ENCODE data around the gene CACNA1G.
A peak's percentile ranks its signal among the peaks of the same experiment; 100 is the strongest.

CACNA1G gene

GRCh38 chr17:50596191-50597037 is 35.9 kb downstream of the CACNA1G start:
- peak; percentile 18 for TF ChIP-seq CTCF (IDR thresholded peaks at IDR 0.05; ENCODE audit: low read depth, low read length)
- DNase-seq (ENCODE audit: low read depth in 2 of 2): no peak
- no peak overlapping the region for H3K4me3 ChIP-seq (replicated peaks in 1 of 2; ENCODE audit: low read depth in 2 of 2, low read length in 2 of 2)

- no peak for TF ChIP-seq CTCF (IDR thresholded peaks at IDR 0.05; ENCODE audit: low read depth, low read length)
- DNase-seq (ENCODE audit: low read depth in 2 of 2): no peak
- H3K4me3 ChIP-seq (replicated peaks in 1 of 2; ENCODE audit: low read depth in 2 of 2, low read length in 2 of 2): no peak overlapping the region
Measured at GRCh38 chr17:50598487-50598886, 38.0 kb downstream of the CACNA1G start.

GRCh38 chr17:50599606-50600005 is 39.1 kb downstream of the CACNA1G start:
- no peak for TF ChIP-seq CTCF (IDR thresholded peaks at IDR 0.05; ENCODE audit: low read depth, low read length)
- no peak overlapping the region for H3K4me3 ChIP-seq (replicated peaks in 1 of 2; ENCODE audit: low read depth in 2 of 2, low read length in 2 of 2)
- DNase-seq (ENCODE audit: low read depth in 2 of 2): no peak

GRCh38 chr17:50601823-50602375 is 41.4 kb downstream of the CACNA1G start:
- DNase-seq (ENCODE audit: low read depth in 2 of 2): no peak
- no peak for TF ChIP-seq CTCF (IDR thresholded peaks at IDR 0.05; ENCODE audit: low read depth, low read length)
- no peak overlapping the region for H3K4me3 ChIP-seq (replicated peaks in 1 of 2; ENCODE audit: low read depth in 2 of 2, low read length in 2 of 2)

GRCh38 chr17:50602836-50603235 is 42.3 kb downstream of the CACNA1G start:
- no peak for TF ChIP-seq CTCF (IDR thresholded peaks at IDR 0.05; ENCODE audit: low read depth, low read length)
- no peak overlapping the region for H3K4me3 ChIP-seq (replicated peaks in 1 of 2; ENCODE audit: low read depth in 2 of 2, low read length in 2 of 2)
- DNase-seq (ENCODE audit: low read depth in 2 of 2): no peak

- DNase-seq (ENCODE audit: low read depth in 2 of 2): no peak
- no peak overlapping the region for H3K4me3 ChIP-seq (replicated peaks in 1 of 2; ENCODE audit: low read depth in 2 of 2, low read length in 2 of 2)
- TF ChIP-seq CTCF (IDR thresholded peaks at IDR 0.05; ENCODE audit: low read depth, low read length): no peak
Measured at GRCh38 chr17:50603340-50603739, 42.8 kb downstream of the CACNA1G start.
